ACC112 (cell line): ENCODE results near the gene EHHADH.
A peak's percentile ranks its signal among the peaks of the same experiment; 100 is the strongest.

Source experiments
- H2AFZ ChIP-seq: fragments of 200-600 bp; sonication (generic); one replicate; pipeline ENCODE4 v1.6.0; 2017; ENCODE audit warnings: antibody characterized with exemption, low read length; ENCODE audit not compliant: unreplicated experiment
- H3K27ac ChIP-seq: fragments of 200-600 bp; sonication (generic); 2 replicates; pipeline ENCODE4 v1.5.1; 2014; ENCODE audit warnings: low read depth, mild to moderate bottlenecking, antibody characterized with exemption, low read length, moderate library complexity
- H3K27me3 ChIP-seq: fragments of 200-600 bp; sonication (generic); 2 replicates; pipeline ENCODE4 v1.6.1; 2014; ENCODE audit warnings: mild to moderate bottlenecking, antibody characterized with exemption, low read length, moderate library complexity, mixed read lengths; ENCODE audit not compliant: insufficient read depth
- H3K36me3 ChIP-seq: fragments of 200-600 bp; sonication (generic); 2 replicates; pipeline ENCODE4 v1.6.1; 2016; ENCODE audit warnings: mild to moderate bottlenecking, antibody characterized with exemption, low read length, moderate library complexity, mixed read lengths; ENCODE audit not compliant: insufficient read depth
- H3K4me1 ChIP-seq: fragments of 200-600 bp; sonication (generic); one replicate; pipeline ENCODE4 v1.6.1; 2016; ENCODE audit warnings: low read length, mixed read lengths; ENCODE audit not compliant: insufficient read depth, unreplicated experiment, control insufficient read depth
- H3K4me3 ChIP-seq: fragments of 200-600 bp; sonication (generic); 2 replicates; pipeline ENCODE4 v1.5.1; 2014; ENCODE audit warnings: mild to moderate bottlenecking, low read depth, low read length
- H3K79me2 ChIP-seq: fragments of 200-600 bp; sonication (generic); one replicate; pipeline ENCODE4 v1.6.0; 2016; ENCODE audit warnings: low read length; ENCODE audit not compliant: control insufficient read depth, unreplicated experiment, insufficient read depth

Gene EHHADH

DNA sequence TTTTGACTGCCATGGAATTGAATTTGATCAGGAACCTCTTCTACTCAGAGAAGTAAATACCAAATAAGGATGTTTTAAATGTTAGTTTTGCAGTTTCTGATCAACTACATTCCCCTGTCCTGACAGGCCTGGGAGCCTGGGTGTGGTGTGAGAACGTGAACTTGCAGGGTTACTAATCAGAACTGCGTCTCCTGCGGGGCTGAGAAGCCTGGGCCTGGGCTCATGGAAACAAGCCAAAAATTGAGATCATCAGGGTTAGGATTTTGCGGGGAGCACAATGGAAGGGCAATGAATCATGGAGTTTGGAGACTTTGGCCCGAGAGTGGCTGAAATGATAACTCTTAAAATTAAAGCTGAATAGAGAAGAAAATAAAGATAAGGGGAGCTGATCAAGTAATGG, 53.2 kb downstream of the EHHADH start:
- H3K27ac ChIP-seq: peak overlapping the region; percentile 65
- no peak overlapping the region for H3K4me3 ChIP-seq
- H2AFZ ChIP-seq: peak overlapping the region; percentile 10
- H3K79me2 ChIP-seq: no peaks in the 10 kb centered on the region
- H3K36me3 ChIP-seq: no peaks in the 10 kb centered on the region
- no peaks in the 10 kb centered on the region for H3K27me3 ChIP-seq
- H3K4me1 ChIP-seq: peaks cover 9% of the 10 kb centered on the region

DNA sequence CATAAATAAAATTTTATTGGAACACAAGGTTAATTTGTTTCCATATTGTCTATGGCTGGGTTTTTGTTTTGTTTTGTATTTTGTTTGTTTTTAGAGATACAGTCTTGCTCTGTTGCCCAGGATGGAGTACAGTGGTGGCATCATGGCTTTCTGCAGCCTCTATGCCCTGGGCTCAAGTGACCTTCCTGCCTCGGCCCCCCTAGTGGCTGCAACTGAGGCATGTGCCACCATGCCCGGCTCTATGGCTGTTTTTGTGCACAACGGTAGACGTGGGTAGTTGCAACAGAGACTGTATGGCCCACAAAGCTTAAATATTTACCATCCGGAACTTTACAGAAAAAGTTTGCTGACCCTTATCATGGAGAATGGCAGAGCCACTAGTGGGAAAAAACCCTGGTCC, 54.2 kb downstream of the EHHADH start:
- Histone ChIP-seq H2AFZ (no peak overlapping the region), H3K36me3 (no peaks in the 10 kb centered on the region), H3K27me3 (no peaks in the 10 kb centered on the region), H3K4me3 (no peak overlapping the region), H3K27ac (no peak overlapping the region), H3K4me1 (peaks cover 9% of the 10 kb centered on the region), H3K79me2 (no peaks in the 10 kb centered on the region)

DNA sequence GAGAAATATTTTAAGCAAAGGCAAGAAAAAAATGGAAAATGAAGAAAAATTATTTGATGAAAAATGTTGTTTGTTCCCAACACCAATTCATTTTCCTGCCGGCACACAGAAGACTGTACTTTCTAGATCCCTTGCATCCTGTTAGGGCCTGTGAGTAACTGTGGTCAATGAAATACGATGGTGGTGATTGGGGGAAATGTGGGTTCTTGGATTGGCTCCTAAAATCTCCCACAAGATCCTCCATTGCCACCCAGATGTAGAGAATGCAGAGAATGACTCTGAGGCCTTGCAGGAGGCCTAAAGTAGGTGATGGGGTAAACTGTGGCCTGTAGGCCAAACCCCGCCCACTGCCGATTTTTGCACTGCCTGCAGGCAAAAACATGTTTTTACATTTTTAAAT, 54.6 kb downstream of the EHHADH start:
- Histone ChIP-seq H3K27me3 (no peaks in the 10 kb centered on the region), H2AFZ (no peak overlapping the region), H3K36me3 (no peaks in the 10 kb centered on the region), H3K4me1 (peaks cover 9% of the 10 kb centered on the region), H3K79me2 (no peaks in the 10 kb centered on the region), H3K4me3 (no peak overlapping the region), H3K27ac (no peak overlapping the region)

DNA sequence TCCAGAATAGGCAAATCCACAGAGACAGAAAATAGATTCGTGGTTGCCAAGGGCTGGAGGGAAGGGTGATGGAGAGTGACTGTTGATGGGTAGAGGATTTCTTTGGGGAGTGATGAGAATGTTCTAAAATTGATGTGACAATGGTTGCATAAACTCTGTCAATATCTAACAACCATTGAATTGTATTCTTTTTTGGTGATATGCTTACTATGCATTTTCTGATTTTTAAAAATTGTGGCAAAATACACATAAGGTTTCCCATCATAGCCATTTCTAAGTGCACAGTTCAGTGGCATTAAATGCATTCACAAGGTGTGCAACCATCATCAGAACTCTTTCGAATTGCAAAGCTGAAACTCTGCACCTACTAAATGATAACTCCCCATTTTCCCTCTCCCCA, 56.8 kb downstream of the EHHADH start:
- H3K36me3 ChIP-seq: peaks cover 12% of the 10 kb centered on the region
- peaks cover 9% of the 10 kb centered on the region for H3K4me1 ChIP-seq
- H3K27ac ChIP-seq: no peak overlapping the region
- H2AFZ ChIP-seq: no peak overlapping the region
- H3K27me3 ChIP-seq: no peaks in the 10 kb centered on the region
- no peak overlapping the region for H3K4me3 ChIP-seq
- no peaks in the 10 kb centered on the region for H3K79me2 ChIP-seq

DNA sequence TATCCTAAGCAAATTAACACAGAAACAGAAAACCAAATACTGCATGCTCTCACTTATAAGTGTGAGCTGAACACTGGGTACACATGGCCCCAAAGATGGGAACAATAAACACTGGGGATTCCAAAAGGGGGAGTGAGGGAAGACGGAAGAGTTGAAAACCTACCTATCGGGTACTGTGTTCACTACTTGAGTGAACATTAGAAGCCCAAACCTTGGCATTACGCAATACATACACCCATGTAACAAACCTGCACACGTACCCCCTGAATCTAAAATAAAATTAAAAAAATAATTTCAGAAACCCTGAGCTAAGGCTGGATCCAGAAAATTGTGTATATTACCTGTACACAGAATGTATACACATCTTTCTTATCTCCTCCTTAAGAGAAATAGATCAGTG, 58.2 kb downstream of the EHHADH start:
- Histone ChIP-seq H2AFZ (no peak overlapping the region), H3K4me1 (peaks cover 4% of the 10 kb centered on the region), H3K4me3 (no peak overlapping the region), H3K27me3 (no peaks in the 10 kb centered on the region), H3K79me2 (no peaks in the 10 kb centered on the region), H3K36me3 (peaks cover 12% of the 10 kb centered on the region), H3K27ac (no peak overlapping the region)

DNA sequence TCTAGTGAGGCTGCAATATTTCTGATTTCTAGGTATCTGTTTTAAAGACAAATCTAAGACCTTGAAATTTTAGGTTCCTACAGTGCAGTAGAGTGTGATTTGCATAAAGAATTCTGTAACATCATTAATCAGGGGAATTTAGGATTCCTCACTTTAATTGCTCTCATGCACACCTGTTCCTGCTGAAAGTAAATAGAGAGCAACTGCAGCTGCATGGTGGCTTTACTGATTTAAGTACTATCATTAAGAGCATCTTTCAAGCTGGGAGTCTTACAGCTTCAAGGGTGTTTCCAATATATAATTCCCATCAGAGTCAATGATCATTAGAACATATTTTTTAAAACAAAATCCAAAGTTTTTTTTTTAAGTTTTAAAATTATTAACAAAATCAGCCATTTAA, 65.0 kb downstream of the EHHADH start:
- Histone ChIP-seq H3K27ac (no peak overlapping the region), H3K4me3 (no peak overlapping the region), H3K36me3 (peaks cover 12% of the 10 kb centered on the region), H3K27me3 (no peaks in the 10 kb centered on the region), H3K4me1 (no peaks in the 10 kb centered on the region), H3K79me2 (no peaks in the 10 kb centered on the region), H2AFZ (no peak overlapping the region)

DNA sequence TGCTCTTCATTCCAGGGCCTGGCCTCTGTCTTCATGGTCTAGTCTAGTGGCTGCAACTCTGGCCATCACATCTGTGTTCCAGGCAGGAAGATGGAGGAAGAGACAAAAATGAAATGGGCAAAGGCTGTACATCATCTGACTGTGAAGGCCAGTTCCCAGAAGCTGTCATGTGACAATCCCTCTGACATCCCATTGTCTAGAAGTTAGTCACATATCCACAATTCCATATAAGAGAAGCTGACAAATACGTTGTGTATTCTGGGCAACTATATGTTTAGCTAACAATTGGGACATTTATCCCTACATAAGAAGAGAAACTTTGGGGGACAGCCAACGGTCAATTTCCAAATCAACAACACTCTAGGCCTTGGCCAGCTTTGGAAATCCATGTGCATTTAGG, 66.5 kb downstream of the EHHADH start:
- Histone ChIP-seq H3K79me2 (no peaks in the 10 kb centered on the region), H3K27ac (no peak overlapping the region), H2AFZ (no peak overlapping the region), H3K36me3 (0 out of 2 replicates have a peak, but pooled peaks cover 2% of the 10 kb centered on the region), H3K4me3 (no peak overlapping the region), H3K4me1 (no peaks in the 10 kb centered on the region), H3K27me3 (0 out of 2 replicates have a peak, but pooled peaks cover 7% of the 10 kb centered on the region)

DNA sequence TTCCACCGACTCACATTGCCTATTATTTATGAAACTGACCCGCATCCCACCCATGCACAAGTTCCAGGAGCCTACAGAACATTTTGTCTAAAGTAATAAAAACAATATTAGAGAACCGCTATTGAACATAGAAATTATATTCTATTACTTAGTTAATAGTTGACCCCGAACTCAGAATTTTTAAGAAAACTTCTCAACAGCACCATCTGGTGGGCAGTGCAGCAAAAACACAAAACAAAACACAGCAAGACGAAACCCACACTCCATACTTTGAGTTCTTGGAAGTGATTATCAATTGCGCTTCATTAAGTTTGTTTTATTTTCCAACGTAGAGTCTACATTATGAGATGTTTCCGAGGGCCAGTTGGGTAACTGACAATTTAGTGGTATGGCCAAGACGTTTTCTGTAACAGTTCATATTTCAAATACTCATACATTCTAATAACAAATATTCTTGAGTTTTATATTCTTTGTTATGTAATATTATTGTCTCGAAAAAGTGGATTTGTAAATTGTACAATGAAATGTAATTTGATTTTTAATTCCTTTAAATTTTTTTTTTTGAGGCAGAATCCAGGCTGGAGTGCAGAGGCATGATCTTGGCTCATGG, 77.0 kb downstream of the EHHADH start:
- peaks cover 11% of the 10 kb centered on the region for H3K4me1 ChIP-seq
- peaks cover 33% of the 10 kb centered on the region for H3K27me3 ChIP-seq
- no peak overlapping the region for H3K27ac ChIP-seq
- no peaks in the 10 kb centered on the region for H3K36me3 ChIP-seq
- H3K4me3 ChIP-seq: no peak overlapping the region
- no peak overlapping the region for H2AFZ ChIP-seq
- no peaks in the 10 kb centered on the region for H3K79me2 ChIP-seq

DNA sequence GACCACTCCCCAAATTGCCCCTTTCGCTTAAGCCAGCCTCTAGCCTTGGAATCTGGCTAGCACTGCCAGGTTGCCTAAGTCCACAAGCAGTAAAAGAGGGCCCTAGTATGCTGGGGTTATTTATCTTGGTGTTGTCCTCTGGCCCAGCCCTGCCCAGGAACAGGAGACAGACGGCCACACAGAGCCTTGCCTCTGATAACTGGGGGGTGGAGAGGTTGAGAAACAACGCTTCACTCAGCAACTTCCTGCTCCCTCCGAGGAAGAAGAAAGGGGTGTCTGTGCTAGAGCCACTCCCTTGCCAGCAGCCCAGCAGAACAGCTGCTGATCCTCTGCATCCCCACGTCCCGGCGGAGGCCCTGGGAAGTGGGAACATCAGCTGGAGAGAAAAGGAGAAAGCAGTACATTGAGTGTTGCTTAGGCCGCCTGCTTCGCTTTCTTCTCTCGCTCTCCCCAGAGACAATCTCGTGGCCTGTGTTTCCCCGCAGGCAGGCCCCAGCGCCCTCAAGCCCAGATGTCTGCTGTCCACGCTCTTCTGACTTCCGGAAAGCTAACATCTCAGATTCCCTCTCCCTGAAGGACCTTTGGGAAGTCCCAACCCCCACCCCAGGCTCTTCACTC, 78.4 kb downstream of the EHHADH start:
- no peaks in the 10 kb centered on the region for H3K79me2 ChIP-seq
- peaks cover 11% of the 10 kb centered on the region for H3K4me1 ChIP-seq
- no peaks in the 10 kb centered on the region for H3K36me3 ChIP-seq
- H2AFZ ChIP-seq: peak overlapping the region; percentile 98
- H3K4me3 ChIP-seq: peak overlapping the region; percentile 45; the same call in 1 of the 2 replicates
- H3K27me3 ChIP-seq: peaks cover 19% of the 10 kb centered on the region
- H3K27ac ChIP-seq: no peak overlapping the region

DNA sequence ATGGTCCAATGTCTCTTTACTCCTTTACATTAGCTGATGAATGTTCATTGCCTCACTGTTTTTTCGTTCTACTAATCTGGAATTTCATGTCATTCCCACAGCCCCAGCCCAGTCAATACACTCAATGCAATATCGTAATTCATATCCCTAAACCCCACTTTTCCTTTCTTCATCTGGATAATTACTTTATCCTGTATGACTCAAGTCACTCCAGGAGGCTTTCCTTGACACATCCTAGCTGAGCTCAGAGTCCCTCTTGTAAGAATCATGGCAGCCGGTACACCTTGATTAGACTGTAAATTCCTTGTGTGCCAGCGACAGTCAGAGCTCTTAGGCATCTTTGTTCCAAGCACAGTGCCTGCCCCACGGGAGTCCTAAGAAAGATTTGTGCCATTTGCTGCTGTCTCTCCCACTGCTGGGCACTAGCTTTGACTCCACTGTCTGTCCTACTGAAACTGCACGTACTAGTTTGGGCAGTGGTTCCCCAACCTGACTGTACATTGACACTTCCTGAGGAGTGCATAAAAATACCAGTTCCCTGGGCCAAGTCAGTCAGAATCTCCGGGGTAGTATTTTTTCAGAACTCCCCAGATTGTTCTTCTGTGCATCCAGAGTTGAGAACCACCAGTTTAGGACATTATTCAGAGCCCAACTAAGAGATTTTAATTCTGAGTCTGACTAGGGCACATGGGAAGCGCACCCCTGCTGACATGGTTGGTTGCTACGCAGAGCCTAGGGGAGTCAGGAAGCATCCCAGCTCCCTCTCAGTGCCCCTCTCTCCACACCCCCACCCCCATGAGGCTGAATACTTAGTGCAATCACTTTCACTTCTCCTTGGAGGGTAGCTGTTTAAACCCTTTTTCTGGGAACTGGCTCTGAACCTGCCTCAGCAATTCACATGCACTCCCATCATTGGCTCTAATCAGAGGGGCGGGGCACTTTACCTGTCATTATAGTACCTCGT, 81.5 kb downstream of the EHHADH start:
- no peak overlapping the region for H3K4me3 ChIP-seq
- H3K36me3 ChIP-seq: no peaks in the 10 kb centered on the region
- H2AFZ ChIP-seq: no peak overlapping the region
- H3K27ac ChIP-seq: no peak overlapping the region
- H3K4me1 ChIP-seq: peaks cover 11% of the 10 kb centered on the region
- H3K27me3 ChIP-seq: no peaks in the 10 kb centered on the region
- H3K79me2 ChIP-seq: no peaks in the 10 kb centered on the region
